HL-60 (cell line): Measurements from ENCODE around the gene PWP1.
A peak's percentile ranks its signal among the peaks of the same experiment; 100 is the strongest.

Experiments
- DNase-seq, 2 experiments: peaks; one replicate each; pipeline ENCODE4 v3.0.0-alpha.2; 2010 to 2020; ENCODE audit warnings: low read depth in 1 of 2, low spot score in 1 of 2
- H3K27ac ChIP-seq: fragments of 250-450 bp; sonication (Bioruptor Pico); replicated peaks from 2 replicates; pipeline ENCODE4 v1.5.1; 2020; ENCODE audit warnings: mild to moderate bottlenecking, moderate library complexity
- H3K27me3 ChIP-seq: fragments of 250-450 bp; sonication (Bioruptor Pico); 2 replicates; pipeline ENCODE4 v1.5.1; 2021; ENCODE audit warnings: mild to moderate bottlenecking, moderate library complexity; ENCODE audit not compliant: insufficient read depth, poor library complexity, severe bottlenecking
- H3K4me3 ChIP-seq: replicated peaks from 2 replicates; pipeline ENCODE4 v1.5.1; 2011; ENCODE audit warnings: mild to moderate bottlenecking, control low read depth, low read length; ENCODE audit not compliant: insufficient read depth
- CTCF ChIP-seq: IDR thresholded peaks from one replicate; pipeline ENCODE4 v1.5.1; 2011; ENCODE audit warnings: low read length, control low read depth, inconsistent platforms; ENCODE audit not compliant: insufficient read depth
- GABPA ChIP-seq: IDR thresholded peaks from 2 replicates; pipeline ENCODE4 v1.6.1; 2012; ENCODE audit warnings: low read depth
- POLR2AphosphoS5 ChIP-seq: IDR thresholded peaks from 2 replicates; pipeline ENCODE4 v1.6.1; 2012; ENCODE audit warnings: low read depth
- REST ChIP-seq: IDR thresholded peaks from 2 replicates; pipeline ENCODE4 v1.6.1; 2012; ENCODE audit warnings: low read depth; ENCODE audit not compliant: insufficient replicate concordance
- SPI1 ChIP-seq: IDR thresholded peaks from 2 replicates; pipeline ENCODE4 v1.6.1; 2012; ENCODE audit warnings: low read depth, mild to moderate bottlenecking, borderline replicate concordance

PWP1 gene

GRCh38 chr12:107657133-107657532 is 28.5 kb upstream of the PWP1 start:
- H3K4me3 ChIP-seq, result no peak overlapping the region
- TF ChIP-seq REST (no peak), GABPA (no peak), SPI1 (no peak), CTCF (no peak), POLR2AphosphoS5 (no peak)
- no peaks in the 10 kb centered on the region for H3K27me3 ChIP-seq
- H3K27ac ChIP-seq, result no peak overlapping the region
- no peak for DNase-seq

- Histone ChIP-seq H3K27me3 (no peaks in the 10 kb centered on the region), H3K4me3 (no peak overlapping the region), H3K27ac (no peak overlapping the region)
- TF ChIP-seq SPI1, result no peak
- no peak for DNase-seq
Observed at GRCh38 chr12:107657621-107658020, 28.0 kb upstream of the PWP1 start.

GRCh38 chr12:107660235-107660634 is 25.4 kb upstream of the PWP1 start:
- peak; percentile 29 to 85 for DNase-seq
- H3K4me3 ChIP-seq, result no peak overlapping the region
- H3K27me3 ChIP-seq, result no peaks in the 10 kb centered on the region
- peak overlapping the region; percentile 64 for H3K27ac ChIP-seq
- no peak for TF ChIP-seq CTCF
- TF ChIP-seq GABPA, result no peak
- no peak for TF ChIP-seq REST
- TF ChIP-seq SPI1, result no peak
- TF ChIP-seq POLR2AphosphoS5, result no peak

GRCh38 chr12:107660861-107661415 is 24.7 kb upstream of the PWP1 start:
- DNase-seq, result no peak
- no peak for TF ChIP-seq SPI1
- no peak for TF ChIP-seq REST
- TF ChIP-seq POLR2AphosphoS5, result no peak
- TF ChIP-seq GABPA, result no peak
- no peak for TF ChIP-seq CTCF
- Histone ChIP-seq H3K27me3 (no peaks in the 10 kb centered on the region), H3K27ac (no peak overlapping the region), H3K4me3 (no peak overlapping the region)
